PC-3 (cell line): Measurements from ENCODE around the gene TAS1R1. TPM values are rescaled to one million over a fixed set of nuclear protein-coding genes. Genes with fewer than 3 reads are reported as not detected.

Experiments used
- ATAC-seq: fragments of 200-7000 bp; cut with Tn5 transposase; 2 replicates; pipeline ENCODE4 v1.9.1; 2020; ENCODE audit warnings: mild to moderate bottlenecking, moderate library complexity
- BruUV-seq: library from RNA; stranded (reverse); fragments of 400-500 nt; replicated peaks from 2 replicates; lab custom pipeline; 2021; lab: Mats Ljungman, UMichigan
- CTCF ChIA-PET: fragments of 300-600 bp; sonication (Branson Sonifier 250); formaldehyde crosslinking; loops from one replicate; lab custom pipeline; 2022; ENCODE audit warnings: antibody characterized with exemption; lab: Charles Lee
- POLR2A ChIA-PET: fragments of 300-600 bp; sonication (Branson Sonifier 250); formaldehyde crosslinking; loops from one replicate; lab custom pipeline; 2022; ENCODE audit warnings: antibody characterized with exemption; ENCODE audit not compliant: unreplicated experiment; lab: Charles Lee
- DNase-seq: peaks from one replicate; pipeline ENCODE4 v3.0.0-alpha.2; 2015
- H2AFZ ChIP-seq: fragments of 300-600 bp; sonication (generic); 2 replicates; pipeline ENCODE4 v1.6.0; 2016; ENCODE audit warnings: antibody characterized with exemption, low read length
- H3F3A ChIP-seq: fragments of 300-600 bp; sonication (generic); one replicate; pipeline ENCODE4 v1.6.0; 2017; ENCODE audit warnings: antibody characterized with exemption, low read length, control low read depth, mild to moderate bottlenecking; ENCODE audit not compliant: unreplicated experiment
- H3K27ac ChIP-seq: fragments of 300-600 bp; sonication (generic); 2 replicates; pipeline ENCODE4 v1.5.1; 2016; ENCODE audit warnings: mild to moderate bottlenecking, low read length
- H3K27me3 ChIP-seq: fragments of 300-600 bp; sonication (generic); 2 replicates; pipeline ENCODE4 v1.6.1; 2016; ENCODE audit warnings: low read length, mixed read lengths
- H3K36me3 ChIP-seq: fragments of 300-600 bp; sonication (generic); 2 replicates; pipeline ENCODE4 v1.6.1; 2016; ENCODE audit warnings: low read depth, mixed run types, low read length, mixed read lengths
- H3K4me1 ChIP-seq: fragments of 300-600 bp; sonication (generic); 2 replicates; pipeline ENCODE4 v1.5.1; 2016; ENCODE audit warnings: low read length; ENCODE audit not compliant: insufficient read depth
- H3K4me2 ChIP-seq: fragments of 300-600 bp; sonication (generic); 2 replicates; pipeline ENCODE4 v1.6.0; 2016; ENCODE audit warnings: low read length
- H3K4me3 ChIP-seq: fragments of 300-600 bp; sonication (generic); 2 replicates; pipeline ENCODE4 v1.5.1; 2016; ENCODE audit warnings: mild to moderate bottlenecking, low read length, mixed read lengths
- H3K79me2 ChIP-seq: fragments of 300-600 bp; sonication (generic); 2 replicates; pipeline ENCODE4 v1.6.1; 2017; ENCODE audit warnings: low read length, mixed read lengths
- H3K9ac ChIP-seq: fragments of 300-600 bp; sonication (generic); 2 replicates; pipeline ENCODE4 v1.6.0; 2016; ENCODE audit warnings: mild to moderate bottlenecking, low read length
- H3K9me2 ChIP-seq: fragments of 300-600 bp; sonication (generic); replicated peaks from 2 replicates; pipeline ENCODE4 v1.6.1; 2016; ENCODE audit warnings: mixed run types, low read length, mixed read lengths
- H3K9me3 ChIP-seq: fragments of 300-600 bp; sonication (generic); 2 replicates; pipeline ENCODE4 v1.6.1; 2016; ENCODE audit warnings: low read length, mixed read lengths
- H4K20me1 ChIP-seq: fragments of 300-600 bp; sonication (generic); 2 replicates; pipeline ENCODE4 v1.6.1; 2016; ENCODE audit warnings: low read length, mixed read lengths
- CTCF ChIP-seq: fragments of 300-600 bp; sonication (generic); conservative IDR thresholded peaks from 2 replicates; pipeline ENCODE4 v1.5.1; 2017; ENCODE audit warnings: antibody characterized with exemption, low read depth, mild to moderate bottlenecking, low read length
- EZH2 ChIP-seq: fragments of 300-600 bp; sonication (generic); IDR thresholded peaks from one replicate; pipeline ENCODE4 v1.6.1; 2017; ENCODE audit warnings: antibody characterized with exemption, mild to moderate bottlenecking, low read length; ENCODE audit not compliant: unreplicated experiment
- EZH2phosphoT487 ChIP-seq: fragments of 300-600 bp; sonication (generic); IDR thresholded peaks from 2 replicates; pipeline ENCODE4 v1.6.1; 2018; ENCODE audit warnings: mild to moderate bottlenecking, antibody characterized with exemption, low read length, borderline replicate concordance
- intact Hi-C: fragments of 100-400 bp; cut with micrococcal nuclease; formaldehyde crosslinking; loops from 2 replicates; pipeline ENCODE4 v1.9.0; 2023
- total RNA-seq: library from RNA; depleted of rRNA; stranded (reverse); fragments of >200 nt; gene quantifications from 2 replicates; pipeline ENCODE4 v1.2.3, GENCODE V29; 2014

TAS1R1 gene
- total RNA-seq, 1 experiment from 2014 or later, result not detected

GRCh38 chr1:6546326-6546725, 8.8 kb upstream of the TAS1R1 start:
- ChIA-PET CTCF (no interaction called here), POLR2A (no interaction called here)
- no peak overlapping the region for H3K9ac ChIP-seq
- no peak overlapping the region for H3K27ac ChIP-seq
- H2AFZ ChIP-seq, result no peak overlapping the region
- no peaks in the 10 kb centered on the region for H3K9me3 ChIP-seq
- no peak overlapping the region for H3K4me2 ChIP-seq
- no TSS peak for BruUV-seq
- H3K4me1 ChIP-seq, result peaks cover 26% of the 10 kb centered on the region
- H3K27me3 ChIP-seq, result no peaks in the 10 kb centered on the region
- no peaks in the 10 kb centered on the region for H3K9me2 ChIP-seq
- H4K20me1 ChIP-seq, result 0 out of 2 replicates have a peak, but pooled peaks cover 5% of the 10 kb centered on the region
- H3F3A ChIP-seq, result no peaks in the 10 kb centered on the region
- H3K36me3 ChIP-seq, result peaks cover 71% of the 10 kb centered on the region
- no peak for TF ChIP-seq CTCF
- no peak for TF ChIP-seq EZH2phosphoT487
- TF ChIP-seq EZH2, result no peak
- DNase-seq, result no peak
- intact Hi-C loops, result no loop called here
- peaks cover 37% of the 10 kb centered on the region for H3K79me2 ChIP-seq
- no peak overlapping the region for H3K4me3 ChIP-seq
- ATAC-seq, result no peak

GRCh38 chr1:6547301-6547700, 7.8 kb upstream of the TAS1R1 start:
- ChIA-PET CTCF (no interaction called here), POLR2A (no interaction called here)
- H3K4me2 ChIP-seq, result no peak overlapping the region
- H3K27me3 ChIP-seq, result no peaks in the 10 kb centered on the region
- H4K20me1 ChIP-seq, result 0 out of 2 replicates have a peak, but pooled peaks cover 5% of the 10 kb centered on the region
- no peak overlapping the region for H3K27ac ChIP-seq
- H3K4me3 ChIP-seq, result no peak overlapping the region
- intact Hi-C loops, result no loop called here
- no peak overlapping the region for H2AFZ ChIP-seq
- H3K4me1 ChIP-seq, result peaks cover 26% of the 10 kb centered on the region
- BruUV-seq, result no TSS peak
- TF ChIP-seq CTCF (peak; percentile 52; the same call in 1 of the 2 replicates), EZH2phosphoT487 (no peak)
- H3K9me3 ChIP-seq, result no peaks in the 10 kb centered on the region
- no peaks in the 10 kb centered on the region for H3K9me2 ChIP-seq
- no peak overlapping the region for H3K9ac ChIP-seq
- ATAC-seq (peak; percentile 53), DNase-seq (peak; percentile 34)
- peaks cover 67% of the 10 kb centered on the region for H3K36me3 ChIP-seq
- H3F3A ChIP-seq, result no peaks in the 10 kb centered on the region
- peaks cover 36% of the 10 kb centered on the region for H3K79me2 ChIP-seq
